HG02938 (cell line): Measurements from ENCODE around the gene BRME1.

ENCODE experiments used
- ATAC-seq: cut with Tn5 transposase; IDR thresholded peaks from one replicate; pipeline ENCODE4 v1.9.1; 2021; ENCODE audit warnings: mild to moderate bottlenecking, moderate library complexity; ENCODE audit not compliant: unreplicated experiment

The BRME1 gene

GRCh38 chr19:13890136-13890535, 15.8 kb downstream of the BRME1 start:
- ATAC-seq, result no peak

GRCh38 chr19:13888281-13888680, 17.6 kb downstream of the BRME1 start:
- ATAC-seq, result no peak

GRCh38 chr19:13887517-13887916, 18.4 kb downstream of the BRME1 start:
- no peak for ATAC-seq

GRCh38 chr19:13887018-13887436, 18.9 kb downstream of the BRME1 start:
- no peak for ATAC-seq

- ATAC-seq, result no peak
Observed at GRCh38 chr19:13885826-13886365, 20.0 kb downstream of the BRME1 start.

- no peak for ATAC-seq
Observed at GRCh38 chr19:13884726-13885591, 21.0 kb downstream of the BRME1 start.

- ATAC-seq, result no peak
Observed at GRCh38 chr19:13883516-13884064, 22.3 kb downstream of the BRME1 start.

GRCh38 chr19:13882836-13883235, 23.1 kb downstream of the BRME1 start:
- ATAC-seq, result no peak

GRCh38 chr19:13882419-13882795, 23.5 kb downstream of the BRME1 start:
- no peak for ATAC-seq

GRCh38 chr19:13881692-13882418, 24.1 kb downstream of the BRME1 start:
- ATAC-seq, result no peak

GRCh38 chr19:13881251-13881691, 24.6 kb downstream of the BRME1 start:
- ATAC-seq, result no peak

- ATAC-seq, result peak; percentile 71
Observed at GRCh38 chr19:13880059-13881043, 25.6 kb downstream of the BRME1 start.

GRCh38 chr19:13877303-13877702, 28.6 kb downstream of the BRME1 start:
- ATAC-seq, result no peak

- no peak for ATAC-seq
Observed at GRCh38 chr19:13876834-13877233, 29.1 kb downstream of the BRME1 start, which contains the start of gene NANOS3. NANOS3 (plus strand) TSS chr19:13877134; CDS start chr19:13877249, 115 bp downstream.

GRCh38 chr19:13875824-13876223, 30.1 kb downstream of the BRME1 start:
- ATAC-seq, result no peak

- ATAC-seq, result no peak
Observed at GRCh38 chr19:13873834-13874515, 31.9 kb downstream of the BRME1 start.

- ATAC-seq, result no peak
Observed at GRCh38 chr19:13872695-13873389, 33.1 kb downstream of the BRME1 start.

- ATAC-seq, result no peak
Observed at GRCh38 chr19:13872339-13872694, 33.6 kb downstream of the BRME1 start.

- ATAC-seq, result no peak
Observed at GRCh38 chr19:13870873-13871272, 35.0 kb downstream of the BRME1 start.
